HG02642 (cell line): ENCODE results near the gene NEMP1.
A peak's percentile ranks its signal among the peaks of the same experiment; 100 is the strongest.

Experiments
- ATAC-seq: cut with Tn5 transposase; IDR thresholded peaks from one replicate; pipeline ENCODE4 v1.9.1; 2021; ENCODE audit warnings: mild to moderate bottlenecking; ENCODE audit not compliant: unreplicated experiment, poor library complexity

NEMP1 gene

GRCh38 chr12:57006809-57007475 lies 71.6 kb downstream of the NEMP1 start:
- ATAC-seq: no peak

DNA sequence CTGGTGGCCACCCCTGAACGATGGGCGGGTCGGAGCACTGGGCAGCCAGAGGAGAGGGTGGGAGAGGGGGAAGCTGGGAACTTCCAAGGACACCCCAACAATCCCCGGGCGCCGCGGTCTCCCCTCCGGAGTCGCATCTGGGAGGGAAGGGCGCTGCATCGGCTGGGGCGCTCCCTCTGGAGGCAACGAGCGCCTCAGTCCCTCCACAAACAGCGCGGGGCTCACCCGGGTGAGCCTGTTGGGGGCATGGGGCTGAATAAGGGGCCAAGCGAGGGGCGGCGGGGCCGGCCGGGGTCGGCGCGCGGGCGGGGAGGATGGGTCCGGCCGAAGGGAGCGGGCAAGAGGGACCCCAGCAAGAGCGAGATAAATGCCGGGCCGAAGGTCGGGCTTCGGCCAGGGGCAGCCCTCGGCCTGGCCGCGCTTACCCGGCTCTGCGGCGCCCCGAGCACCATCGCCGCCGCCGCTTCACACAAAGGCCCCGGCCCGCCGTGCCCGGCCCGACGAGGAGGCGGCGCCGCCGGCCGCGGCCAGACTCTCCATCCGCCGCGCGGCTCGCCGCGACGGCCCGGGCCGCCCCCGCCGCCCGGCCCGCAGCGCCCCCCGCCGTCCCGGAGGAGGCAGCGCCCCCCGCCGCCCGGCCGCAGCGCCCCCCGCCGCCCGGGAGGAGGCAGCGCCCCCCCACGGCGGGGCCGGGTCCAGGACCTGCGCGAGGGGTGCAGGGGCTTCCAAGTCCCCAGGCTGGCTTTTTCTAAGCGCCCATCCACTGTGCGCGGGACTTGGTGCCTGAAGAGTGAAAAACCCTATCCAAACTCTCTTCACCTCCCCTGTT lies 72.4 kb downstream of the NEMP1 start, which contains the start of gene ZBTB39:
ZBTB39 (minus strand) TSS at position 567 of the 829 bp plus-strand sequence. CDS start 1,629 bp downstream, outside the sequence.
- ATAC-seq: peak; percentile 84
